GF-D8 (cell line): Measurements from ENCODE around the gene FPR2.
"Not testable (repeated sequence)": the region's sequence is repeated elsewhere in the genome, so short reads cannot be mapped to it uniquely, and the experiment has no call there.

Source experiments
- DNase-seq: peaks from one replicate; lab custom pipeline; 2025; lab: John Stamatoyannopoulos, UW

The FPR2 gene

GRCh38 chr19:51805396-51805795 is 44.4 kb downstream of the FPR2 start:
- not testable (repeated sequence) for DNase-seq

GRCh38 chr19:51806571-51806970 is 45.6 kb downstream of the FPR2 start:
- not testable (repeated sequence) for DNase-seq

GRCh38 chr19:51807111-51807701 is 46.2 kb downstream of the FPR2 start:
- DNase-seq = no peak

- no peak for DNase-seq
These were observed 46.9 kb downstream of the FPR2 start for GRCh38 chr19:51807925-51808324.

GRCh38 chr19:51808333-51808986 is 47.5 kb downstream of the FPR2 start:
- no peak for DNase-seq

GRCh38 chr19:51809787-51810186 is 48.8 kb downstream of the FPR2 start:
- no peak for DNase-seq

- DNase-seq = no peak
These were observed 49.2 kb downstream of the FPR2 start for GRCh38 chr19:51810223-51810622.

- no peak for DNase-seq
These were observed 50.4 kb downstream of the FPR2 start for GRCh38 chr19:51811344-51811743.

GRCh38 chr19:51815043-51815442 is 54.1 kb downstream of the FPR2 start:
- DNase-seq = no peak

GRCh38 chr19:51816711-51817110 is 55.7 kb downstream of the FPR2 start:
- no peak for DNase-seq

- DNase-seq = no peak
These were observed 59.0 kb downstream of the FPR2 start for GRCh38 chr19:51820011-51820410.
